WTC11 (cell line): ENCODE measurements around the gene SUSD6. TPM values are rescaled to one million over a fixed set of nuclear protein-coding genes. Genes with fewer than 3 reads are reported as not detected.

Source experiments
- ATAC-seq: fragments of 200-7000 bp; cut with Tn5 transposase; 2 replicates; pipeline ENCODE4 v1.10.0; 2021; ENCODE audit warnings: mild to moderate bottlenecking, moderate library complexity
- CTCF ChIA-PET: fragments of 300-600 bp; sonication (Branson Sonifier 250); formaldehyde crosslinking; loops from one replicate; lab custom pipeline; 2021; ENCODE audit warnings: antibody characterized with exemption; lab: Charles Lee
- POLR2A ChIA-PET: fragments of 350-600 bp; sonication (Branson Sonifier 250); formaldehyde crosslinking; loops from one replicate; lab custom pipeline; 2021; ENCODE audit warnings: antibody characterized with exemption; lab: Charles Lee
- DNase-seq: peaks from one replicate; pipeline ENCODE4 v3.0.0; 2021; ENCODE audit warnings: low spot score
- H3K27ac Mint-ChIP-seq: 2 replicates; pipeline ENCODE4 v1.8.0; 2021; ENCODE audit warnings: mixed read lengths
- H3K27me3 Mint-ChIP-seq: 2 replicates; pipeline ENCODE4 v1.8.0; 2021; ENCODE audit warnings: low read depth, mild to moderate bottlenecking, moderate library complexity, mixed read lengths
- H3K36me3 Mint-ChIP-seq: 2 replicates; pipeline ENCODE4 v1.8.0; 2021; ENCODE audit warnings: mixed read lengths
- H3K4me1 Mint-ChIP-seq: 2 replicates; pipeline ENCODE4 v1.8.0; 2022; ENCODE audit warnings: mixed read lengths
- H3K4me3 Mint-ChIP-seq: 2 replicates; pipeline ENCODE4 v1.8.0; 2021; ENCODE audit warnings: mild to moderate bottlenecking, moderate library complexity, mixed read lengths
- H3K9me3 Mint-ChIP-seq: 2 replicates; pipeline ENCODE4 v1.8.0; 2021; ENCODE audit warnings: mixed read lengths
- AFF4 ChIP-seq: sonication (generic); formaldehyde crosslinking; IDR thresholded peaks from 2 replicates; pipeline ENCODE4 v1.8.1; 2023; ENCODE audit warnings: mild to moderate bottlenecking, missing genetic modification reagents, borderline replicate concordance
- ATF2 ChIP-seq: sonication (generic); formaldehyde crosslinking; IDR thresholded peaks from 2 replicates; pipeline ENCODE4 v1.8.1; 2022; ENCODE audit warnings: low read depth, missing genetic modification reagents, borderline replicate concordance
- CBFB ChIP-seq: sonication (generic); formaldehyde crosslinking; IDR thresholded peaks from 2 replicates; pipeline ENCODE4 v1.8.1; 2022; ENCODE audit warnings: mild to moderate bottlenecking, low read depth, missing genetic modification reagents
- E2F5 ChIP-seq: sonication (generic); formaldehyde crosslinking; IDR thresholded peaks from 2 replicates; pipeline ENCODE4 v1.8.1; 2022; ENCODE audit warnings: mild to moderate bottlenecking, moderate library complexity, missing genetic modification reagents
- EMX1 ChIP-seq: fragments of 250-450 bp; sonication (Bioruptor Pico); IDR thresholded peaks from 2 replicates; pipeline ENCODE4 v1.8.0; 2021; ENCODE audit warnings: mild to moderate bottlenecking
- FOXK1 ChIP-seq: sonication (generic); formaldehyde crosslinking; IDR thresholded peaks from 2 replicates; pipeline ENCODE4 v1.8.0; 2022; ENCODE audit warnings: mild to moderate bottlenecking, moderate library complexity, missing genetic modification reagents
- FOXP4 ChIP-seq: sonication (generic); formaldehyde crosslinking; IDR thresholded peaks from 2 replicates; pipeline ENCODE4 v1.8.0; 2022; ENCODE audit warnings: mild to moderate bottlenecking, missing genetic modification reagents
- GTF2I ChIP-seq: fragments of 250-450 bp; sonication (Bioruptor Pico); conservative IDR thresholded peaks from 2 replicates; pipeline ENCODE4 v1.4.0; 2021; ENCODE audit warnings: mild to moderate bottlenecking
- HMGXB4 ChIP-seq: sonication (generic); formaldehyde crosslinking; IDR thresholded peaks from 2 replicates; pipeline ENCODE4 v1.8.1; 2023; ENCODE audit warnings: mild to moderate bottlenecking, moderate library complexity, missing genetic modification reagents
- IRF2 ChIP-seq: sonication (generic); formaldehyde crosslinking; IDR thresholded peaks from 2 replicates; pipeline ENCODE4 v1.8.0; 2022; ENCODE audit warnings: low read depth, missing genetic modification reagents, borderline replicate concordance
- JUN ChIP-seq: sonication (generic); formaldehyde crosslinking; IDR thresholded peaks from 2 replicates; pipeline ENCODE4 v1.8.0; 2023; ENCODE audit warnings: mild to moderate bottlenecking, missing genetic modification reagents
- SMAD4 ChIP-seq: sonication (generic); formaldehyde crosslinking; IDR thresholded peaks from 2 replicates; pipeline ENCODE4 v1.8.0; 2022; ENCODE audit warnings: mild to moderate bottlenecking, missing genetic modification reagents
- TEAD4 ChIP-seq: sonication (generic); formaldehyde crosslinking; IDR thresholded peaks from 2 replicates; pipeline ENCODE4 v1.8.0; 2022; ENCODE audit warnings: mild to moderate bottlenecking, missing genetic modification reagents
- USF2 ChIP-seq: sonication (generic); formaldehyde crosslinking; IDR thresholded peaks from 2 replicates; pipeline ENCODE4 v1.8.1; 2023; ENCODE audit warnings: mild to moderate bottlenecking, missing genetic modification reagents, moderate library complexity
- ZNF121 ChIP-seq: sonication (generic); formaldehyde crosslinking; IDR thresholded peaks from 2 replicates; pipeline ENCODE4 v1.8.0; 2023; ENCODE audit warnings: missing genetic modification reagents
- ZNF396 ChIP-seq: fragments of 250-450 bp; sonication (Bioruptor Pico); IDR thresholded peaks from 2 replicates; pipeline ENCODE4 v1.8.0; 2021; ENCODE audit warnings: mild to moderate bottlenecking, moderate library complexity, borderline replicate concordance
- ZNF416 ChIP-seq: fragments of 250-450 bp; sonication (Bioruptor Pico); IDR thresholded peaks from 2 replicates; pipeline ENCODE4 v1.9.0; 2021; ENCODE audit warnings: mild to moderate bottlenecking, inconsistent platforms
- ZNF423 ChIP-seq: fragments of 250-450 bp; sonication (Bioruptor Pico); IDR thresholded peaks from 2 replicates; pipeline ENCODE4 v2.1.2; 2022; ENCODE audit warnings: mild to moderate bottlenecking, moderate library complexity
- ZNF532 ChIP-seq: fragments of 250-450 bp; sonication (Bioruptor Pico); IDR thresholded peaks from 2 replicates; pipeline ENCODE4 v1.9.0; 2021; ENCODE audit warnings: mild to moderate bottlenecking, borderline replicate concordance
- total RNA-seq: library from RNA; stranded (reverse); gene quantifications from 3 replicates; pipeline ENCODE4 v1.2.3, GENCODE V29; 2021

The SUSD6 gene
- total RNA-seq, 1 experiment from 2014 or later = 10.1 TPM

- no peak overlapping the region for H3K4me3 Mint-ChIP-seq
- H3K36me3 Mint-ChIP-seq = no peaks in the 10 kb centered on the region
- no peaks in the 10 kb centered on the region for H3K27me3 Mint-ChIP-seq
- POLR2A ChIA-PET = no interaction called here
- H3K9me3 Mint-ChIP-seq = no peaks in the 10 kb centered on the region
- H3K4me1 Mint-ChIP-seq = peaks cover 59% of the 10 kb centered on the region
- DNase-seq (no peak), ATAC-seq (no peak)
- TF ChIP-seq ZNF121 = no peak
- peak; percentile 23; the same call in 1 of the 2 replicates for TF ChIP-seq USF2 (CRISPR knock-in tag)
- no peak overlapping the region for H3K27ac Mint-ChIP-seq
- CTCF ChIA-PET = interaction anchor here (0.8 to 1.0 kb wide), 2 partner anchors 27 to 62 kb away, joined by 3 to 4 read pairs; no protein-coding TSS in a partner anchor
Measured at GRCh38 chr14:69699748-69700303, 88.4 kb downstream of the SUSD6 start.

GRCh38 chr14:69700575-69700974 is 89.2 kb downstream of the SUSD6 start:
- POLR2A ChIA-PET = no interaction called here
- ATAC-seq (no peak), DNase-seq (no peak)
- Mint-ChIP-seq H3K4me3 (no peak overlapping the region), H3K4me1 (peaks cover 52% of the 10 kb centered on the region), H3K36me3 (no peaks in the 10 kb centered on the region), H3K27ac (peak overlapping the region; percentile 6; the same call in 1 of the 2 replicates), H3K27me3 (no peaks in the 10 kb centered on the region), H3K9me3 (no peaks in the 10 kb centered on the region)
- TF ChIP-seq IRF2 (CRISPR knock-in tag) (no peak), ZNF423 (CRISPR knock-in tag) (no peak), EMX1 (CRISPR knock-in tag) (no peak), ZNF396 (no peak), E2F5 (no peak), ATF2 (CRISPR knock-in tag) (no peak), GTF2I (CRISPR knock-in tag) (no peak), FOXP4 (CRISPR knock-in tag) (no peak), AFF4 (no peak), TEAD4 (CRISPR knock-in tag) (no peak), ZNF416 (CRISPR knock-in tag) (no peak), JUN (CRISPR knock-in tag) (no peak), CBFB (CRISPR knock-in tag) (no peak), FOXK1 (no peak), ZNF532 (CRISPR knock-in tag) (no peak), HMGXB4 (CRISPR knock-in tag) (no peak), SMAD4 (CRISPR knock-in tag) (no peak)
- CTCF ChIA-PET = interaction anchor here (0.8 kb wide), 1 partner anchor 62 kb away, joined by 3 read pairs; no protein-coding TSS in a partner anchor
